Measurements from ENCODE around the gene TCAP.

DNA sequence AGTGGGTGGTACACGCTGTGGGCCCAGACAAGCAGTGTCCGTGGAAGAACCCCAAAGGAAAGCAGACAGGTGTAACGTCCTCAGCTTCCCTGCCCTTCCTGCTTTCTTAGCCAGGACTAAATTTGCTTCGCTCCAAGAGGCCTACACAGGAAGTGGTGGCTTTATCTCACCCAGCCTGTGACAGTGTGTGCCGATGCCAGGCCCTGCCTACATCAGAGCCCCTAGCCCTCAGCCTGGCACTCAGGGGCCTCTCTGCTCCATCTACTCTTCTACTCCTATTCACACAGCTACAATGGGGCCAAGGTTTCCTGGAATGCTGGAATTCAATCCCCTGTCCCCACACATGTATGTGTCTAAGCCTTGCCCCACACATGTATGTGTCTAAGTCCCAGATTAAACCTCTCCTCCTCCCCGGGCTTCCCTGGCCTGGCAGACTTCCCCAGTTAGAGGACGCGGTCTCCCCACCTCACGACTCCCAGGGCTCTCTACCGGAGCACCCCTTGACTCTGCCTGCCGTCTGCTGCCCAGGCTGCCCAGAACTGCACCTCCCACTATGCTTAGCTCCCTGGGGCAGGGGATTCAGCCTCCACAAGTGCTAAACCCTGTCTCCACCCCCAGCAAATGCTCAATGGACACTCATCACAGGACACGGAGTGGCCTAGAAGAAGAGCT, 14.5 kb downstream of the TCAP start:
- TF ChIP-seq GATA2 (IDR thresholded peaks at IDR 0.05; ENCODE audit: low read depth, low read length), result no peak
- TF ChIP-seq GATA3 (IDR thresholded peaks at IDR 0.05; ENCODE audit: low read depth, low read length), result no peak
